ENCODE results near the gene SORT1. TPM values are rescaled to one million over a fixed set of nuclear protein-coding genes. Genes with fewer than 3 reads are reported as not detected.

The SORT1 gene
- total RNA-seq, 4 donors from 2014 or later: 66.6 to 142 (median 105) TPM

- peaks cover 0 to 40% (median 0%) of the 10 kb centered on the region in 3 donors for H3K4me1 ChIP-seq
- H3K27ac ChIP-seq: peak overlapping the region in 1 of 4 donors; percentile 29
- TF ChIP-seq CTCF (IDR thresholded peaks at IDR 0.05): no peak
- no peak for TF ChIP-seq POLR2AphosphoS5 (IDR thresholded peaks at IDR 0.05)
- no peak for TF ChIP-seq EP300 (IDR thresholded peaks at IDR 0.05)
- no peaks in the 10 kb centered on the region for H3K27me3 ChIP-seq
- H3K4me3 ChIP-seq: no peak overlapping the region
- peaks cover 0 to 98% of the 10 kb centered on the region in 2 donors for H3K36me3 ChIP-seq
- no peak for ATAC-seq
- H3K9me3 ChIP-seq: no peaks in the 10 kb centered on the region
- 81 to 96% methylated on average over 3 of the region's 4 CpGs for WGBS, 2 donors (ENCODE audit: low coverage in 1 of 2)
These were observed 82.4 kb downstream of the SORT1 start for GRCh38 chr1:109315288-109315687.

DNA sequence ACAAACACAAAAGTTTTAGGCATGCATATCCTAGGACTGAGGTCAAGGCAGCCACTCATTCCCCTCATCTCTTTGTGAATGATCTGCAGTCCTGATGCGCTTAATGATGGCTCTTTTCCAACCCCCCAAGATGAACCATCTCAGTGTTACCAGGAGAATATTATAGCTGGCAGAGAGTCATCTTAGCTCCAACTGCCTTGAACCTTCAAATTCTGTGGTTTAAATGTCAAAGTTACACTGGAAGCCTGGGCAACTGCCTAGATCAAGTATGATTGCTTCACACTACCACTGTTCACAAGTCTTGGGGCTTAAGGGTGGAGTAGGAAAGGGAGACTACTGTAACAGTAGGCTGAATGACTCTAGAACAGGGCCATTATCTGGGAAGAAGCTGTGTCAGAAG lies 82.9 kb downstream of the SORT1 start:
- no peaks in the 10 kb centered on the region for H3K27me3 ChIP-seq
- H3K4me3 ChIP-seq: no peak overlapping the region
- 73 to 100% methylated on average over 1 of the region's 1 CpG for WGBS, 2 donors (ENCODE audit: low coverage in 1 of 2)
- H3K27ac ChIP-seq: peak overlapping the region in 1 of 4 donors; percentile 29
- no peak for TF ChIP-seq POLR2AphosphoS5 (IDR thresholded peaks at IDR 0.05)
- TF ChIP-seq CTCF (IDR thresholded peaks at IDR 0.05): no peak
- TF ChIP-seq POLR2A (IDR thresholded peaks at IDR 0.05): no peak
- no peak for TF ChIP-seq EP300 (IDR thresholded peaks at IDR 0.05)
- H3K36me3 ChIP-seq: peaks cover 0 to 98% of the 10 kb centered on the region in 2 donors
- peaks cover 0 to 45% (median 1%) of the 10 kb centered on the region in 3 donors for H3K4me1 ChIP-seq
- no peaks in the 10 kb centered on the region for H3K9me3 ChIP-seq
- no peak for ATAC-seq

DNA sequence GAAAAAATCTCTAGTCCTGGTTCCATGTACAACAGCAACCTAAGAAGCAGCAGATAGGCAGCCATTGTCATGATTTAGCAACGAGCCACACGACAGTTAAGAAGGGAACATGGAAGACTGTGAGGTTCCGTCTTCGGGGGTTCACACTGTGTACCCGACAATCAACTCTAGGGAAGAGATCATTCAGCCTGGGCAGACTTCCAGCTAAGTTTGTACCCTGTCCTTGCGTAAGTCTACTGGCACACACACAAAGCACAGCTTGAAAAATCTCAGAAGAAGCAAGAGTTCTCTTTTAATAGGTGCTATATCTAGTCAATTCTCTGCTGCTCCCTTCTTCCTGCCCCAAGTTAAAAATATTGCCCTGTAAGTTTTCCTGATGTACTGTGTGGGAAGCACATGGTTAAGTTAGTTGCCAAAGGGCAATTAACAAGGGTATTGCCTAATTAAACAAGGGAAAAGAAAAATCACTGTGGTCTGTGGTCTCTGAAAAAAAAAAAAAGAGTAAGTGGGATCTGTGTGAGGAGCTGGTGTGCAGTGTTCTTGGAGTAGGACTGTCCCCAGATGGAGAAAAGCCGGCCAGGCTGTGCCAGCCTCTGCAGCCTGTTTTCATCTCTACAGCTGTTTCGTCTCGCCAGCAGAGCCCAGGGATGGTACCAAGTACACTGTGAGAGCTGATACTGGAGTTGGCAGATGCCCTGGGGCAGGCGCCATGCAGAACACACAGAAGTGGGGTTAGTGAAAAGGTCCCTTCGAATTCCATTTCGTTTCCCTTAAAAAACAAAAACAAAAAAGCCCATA lies 84.5 kb downstream of the SORT1 start:
- Histone ChIP-seq H3K27me3 (no peaks in the 10 kb centered on the region), H3K27ac (peak overlapping the region in 1 of 4 donors; percentile 78)

GRCh38 chr1:109312246-109312645 lies 85.5 kb downstream of the SORT1 start:
- no peak for TF ChIP-seq POLR2AphosphoS5 (IDR thresholded peaks at IDR 0.05)
- no peak for TF ChIP-seq CTCF (IDR thresholded peaks at IDR 0.05)
- no peak for TF ChIP-seq POLR2A (IDR thresholded peaks at IDR 0.05)
- TF ChIP-seq EP300 (IDR thresholded peaks at IDR 0.05): no peak
- H3K36me3 ChIP-seq: peaks cover 0 to 74% of the 10 kb centered on the region in 2 donors
- ATAC-seq: no peak

More for the DNA sequence above, 84.5 kb downstream of the SORT1 start:
- Histone ChIP-seq H3K36me3 (peaks cover 0 to 83% of the 10 kb centered on the region in 2 donors), H3K4me1 (peaks cover 0 to 61% (median 4%) of the 10 kb centered on the region in 3 donors), H3K4me3 (no peak overlapping the region), H3K9me3 (no peaks in the 10 kb centered on the region)
- 70 to 71% methylated on average over 7 to 11 of the region's 12 CpGs for WGBS, 2 donors (ENCODE audit: low coverage in 1 of 2)
- ATAC-seq: no peak
- TF ChIP-seq CTCF (IDR thresholded peaks at IDR 0.05): no peak
- no peak for TF ChIP-seq POLR2AphosphoS5 (IDR thresholded peaks at IDR 0.05)
- TF ChIP-seq POLR2A (IDR thresholded peaks at IDR 0.05): no peak
- TF ChIP-seq EP300 (IDR thresholded peaks at IDR 0.05): no peak

GRCh38 chr1:109309347-109309746 lies 88.4 kb downstream of the SORT1 start:
- ATAC-seq: no peak
- Histone ChIP-seq H3K36me3 (peaks cover 0 to 45% of the 10 kb centered on the region in 2 donors), H3K27ac (peak overlapping the region; percentile 30 to 78 (median 70)), H3K4me1 (peaks cover 9 to 88% (median 10%) of the 10 kb centered on the region in 3 donors), H3K4me3 (no peak overlapping the region), H3K9me3 (no peaks in the 10 kb centered on the region), H3K27me3 (no peaks in the 10 kb centered on the region)
- 19 to 24% methylated on average over 2 of the region's 2 CpGs for WGBS, 2 donors (ENCODE audit: low coverage in 1 of 2)
- TF ChIP-seq POLR2A (IDR thresholded peaks at IDR 0.05) (no peak), CTCF (IDR thresholded peaks at IDR 0.05) (no peak), POLR2AphosphoS5 (IDR thresholded peaks at IDR 0.05) (no peak), EP300 (IDR thresholded peaks at IDR 0.05) (no peak)

More at GRCh38 chr1:109312246-109312645, 85.5 kb downstream of the SORT1 start:
- no peaks in the 10 kb centered on the region for H3K9me3 ChIP-seq
- peak overlapping the region in 1 of 4 donors; percentile 78 for H3K27ac ChIP-seq
- H3K27me3 ChIP-seq: no peaks in the 10 kb centered on the region
- H3K4me1 ChIP-seq: peaks cover 3 to 71% (median 4%) of the 10 kb centered on the region in 3 donors
- no peak overlapping the region for H3K4me3 ChIP-seq
- 72 to 78% methylated on average over 2 of the region's 2 CpGs for WGBS, 2 donors (ENCODE audit: low coverage in 1 of 2)
